Measurements from ENCODE around the gene CHERP.
"Not testable (repeated sequence)": the region's sequence is repeated elsewhere in the genome, so short reads cannot be mapped to it uniquely, and the experiment has no call there.

CHERP gene

GRCh38 chr19:16562608-16563025, 20.4 kb upstream of the CHERP start:
- DNase-seq (ENCODE audit: low read depth), result no peak
- no peak overlapping the region for H3K4me3 ChIP-seq (ENCODE audit: low read depth, low read length)
- TF ChIP-seq, protein P1, sequence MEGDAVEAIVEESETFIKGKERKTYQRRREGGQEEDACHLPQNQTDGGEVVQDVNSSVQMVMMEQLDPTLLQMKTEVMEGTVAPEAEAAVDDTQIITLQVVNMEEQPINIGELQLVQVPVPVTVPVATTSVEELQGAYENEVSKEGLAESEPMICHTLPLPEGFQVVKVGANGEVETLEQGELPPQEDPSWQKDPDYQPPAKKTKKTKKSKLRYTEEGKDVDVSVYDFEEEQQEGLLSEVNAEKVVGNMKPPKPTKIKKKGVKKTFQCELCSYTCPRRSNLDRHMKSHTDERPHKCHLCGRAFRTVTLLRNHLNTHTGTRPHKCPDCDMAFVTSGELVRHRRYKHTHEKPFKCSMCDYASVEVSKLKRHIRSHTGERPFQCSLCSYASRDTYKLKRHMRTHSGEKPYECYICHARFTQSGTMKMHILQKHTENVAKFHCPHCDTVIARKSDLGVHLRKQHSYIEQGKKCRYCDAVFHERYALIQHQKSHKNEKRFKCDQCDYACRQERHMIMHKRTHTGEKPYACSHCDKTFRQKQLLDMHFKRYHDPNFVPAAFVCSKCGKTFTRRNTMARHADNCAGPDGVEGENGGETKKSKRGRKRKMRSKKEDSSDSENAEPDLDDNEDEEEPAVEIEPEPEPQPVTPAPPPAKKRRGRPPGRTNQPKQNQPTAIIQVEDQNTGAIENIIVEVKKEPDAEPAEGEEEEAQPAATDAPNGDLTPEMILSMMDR (IDR thresholded peaks at IDR 0.05; ENCODE audit: low read depth, low read length, missing control alignments), result no peak
- in situ Hi-C loops (cut with HindIII; ENCODE audit: low sequenced_read_pairs), result no loop called here

GRCh38 chr19:16561382-16561781, 19.1 kb upstream of the CHERP start:
- in situ Hi-C loops (cut with HindIII; ENCODE audit: low sequenced_read_pairs), result no loop called here
- no peak for DNase-seq (ENCODE audit: low read depth)
- TF ChIP-seq, protein P1 (IDR thresholded peaks at IDR 0.05; ENCODE audit: low read depth, low read length, missing control alignments), result no peak
- H3K4me3 ChIP-seq (ENCODE audit: low read depth, low read length), result no peak overlapping the region

- TF ChIP-seq, protein P1 (IDR thresholded peaks at IDR 0.05; ENCODE audit: low read depth, low read length, missing control alignments), result no peak
- in situ Hi-C loops (cut with HindIII; ENCODE audit: low sequenced_read_pairs), result no loop called here
- peak; percentile 71 for DNase-seq (ENCODE audit: low read depth)
- no peak overlapping the region for H3K4me3 ChIP-seq (ENCODE audit: low read depth, low read length)
Observed at GRCh38 chr19:16559780-16560276, 17.6 kb upstream of the CHERP start.

- in situ Hi-C loops (cut with HindIII; ENCODE audit: low sequenced_read_pairs), result no loop called here
- no peak overlapping the region for H3K4me3 ChIP-seq (ENCODE audit: low read depth, low read length)
- DNase-seq (ENCODE audit: low read depth), result no peak
- TF ChIP-seq, protein P1 (IDR thresholded peaks at IDR 0.05; ENCODE audit: low read depth, low read length, missing control alignments), result no peak
Observed at GRCh38 chr19:16554776-16555175, 12.5 kb upstream of the CHERP start.

DNA sequence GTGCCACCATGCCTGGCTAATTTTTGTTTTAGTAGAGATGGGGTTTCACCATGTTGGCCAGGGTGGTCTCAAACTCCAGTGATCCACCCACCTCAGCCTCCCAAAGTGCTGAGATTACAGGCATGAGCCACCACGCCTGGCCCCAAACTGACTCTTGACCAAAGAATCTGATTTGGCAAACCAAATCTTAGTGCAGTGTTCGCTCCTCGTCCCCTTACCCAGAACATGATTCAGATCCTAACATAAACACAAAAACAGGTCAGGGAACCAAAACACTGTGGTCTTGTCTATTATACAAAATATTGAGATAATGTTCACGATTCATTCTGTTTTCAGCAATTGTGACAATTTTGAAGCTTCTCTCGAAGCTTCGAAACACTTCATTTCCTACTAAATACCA, 9.7 kb upstream of the CHERP start:
- H3K4me3 ChIP-seq (ENCODE audit: low read depth, low read length); in situ Hi-C loops (cut with HindIII; ENCODE audit: low sequenced_read_pairs); DNase-seq (ENCODE audit: low read depth): not testable (repeated sequence)

DNA sequence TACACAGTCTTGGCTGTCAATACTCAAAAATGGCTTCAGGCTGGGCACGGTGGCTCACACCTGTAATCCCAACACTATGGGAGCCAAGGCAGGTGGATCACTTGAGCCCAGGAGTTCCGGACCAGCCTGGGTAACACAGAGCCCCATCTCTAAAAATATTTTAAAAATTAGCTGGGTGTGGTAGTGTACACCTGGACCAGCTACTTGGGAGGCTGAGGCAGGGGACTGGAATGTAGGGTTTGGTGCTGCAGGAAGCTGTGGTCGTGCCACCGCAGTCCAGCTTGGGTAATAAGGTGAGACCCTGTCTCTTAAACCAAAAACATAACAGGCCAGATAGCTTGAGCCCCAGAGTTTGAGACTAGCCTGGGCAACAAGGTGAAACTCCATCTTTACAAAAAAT, 6.7 kb upstream of the CHERP start:
- no peak for DNase-seq (ENCODE audit: low read depth)
- in situ Hi-C loops (cut with HindIII; ENCODE audit: low sequenced_read_pairs), result no loop called here
- TF ChIP-seq, protein P1 (IDR thresholded peaks at IDR 0.05; ENCODE audit: low read depth, low read length, missing control alignments), result no peak
- H3K4me3 ChIP-seq (ENCODE audit: low read depth, low read length), result no peak overlapping the region

- in situ Hi-C loops (cut with HindIII; ENCODE audit: low sequenced_read_pairs), result no loop called here
- DNase-seq (ENCODE audit: low read depth), result no peak
- TF ChIP-seq, protein P1 (IDR thresholded peaks at IDR 0.05; ENCODE audit: low read depth, low read length, missing control alignments), result no peak
- no peak overlapping the region for H3K4me3 ChIP-seq (ENCODE audit: low read depth, low read length)
Observed at GRCh38 chr19:16544473-16545231, 2.4 kb upstream of the CHERP start.

DNA sequence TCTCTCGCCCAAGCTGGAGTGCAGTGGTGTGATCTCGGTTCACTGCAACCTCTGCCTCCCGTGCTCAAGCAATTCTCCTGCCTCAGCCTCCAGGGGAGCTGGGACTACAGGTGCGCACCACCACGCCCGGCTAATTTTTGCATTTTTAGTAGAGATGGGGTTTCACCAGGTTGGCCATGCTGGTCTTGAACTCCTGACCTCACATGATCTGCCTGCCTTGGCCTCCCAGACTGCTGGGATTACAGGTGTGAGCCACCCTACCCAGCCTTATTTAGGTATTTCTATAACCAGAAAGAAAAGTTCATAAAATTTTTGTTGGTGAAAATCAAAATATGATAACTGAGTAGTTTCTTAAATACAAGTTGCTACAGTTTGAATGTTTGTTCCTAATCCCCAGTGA, 1.5 kb upstream of the CHERP start:
- H3K4me3 ChIP-seq (ENCODE audit: low read depth, low read length); in situ Hi-C loops (cut with HindIII; ENCODE audit: low sequenced_read_pairs); DNase-seq (ENCODE audit: low read depth): not testable (repeated sequence)
